ENCODE results near the gene ANXA11. TPM values are rescaled to one million over a fixed set of nuclear protein-coding genes. Genes with fewer than 3 reads are reported as not detected.

The ANXA11 gene
- total RNA-seq, 1 experiment from 2014 or later: 93.8 TPM

DNA sequence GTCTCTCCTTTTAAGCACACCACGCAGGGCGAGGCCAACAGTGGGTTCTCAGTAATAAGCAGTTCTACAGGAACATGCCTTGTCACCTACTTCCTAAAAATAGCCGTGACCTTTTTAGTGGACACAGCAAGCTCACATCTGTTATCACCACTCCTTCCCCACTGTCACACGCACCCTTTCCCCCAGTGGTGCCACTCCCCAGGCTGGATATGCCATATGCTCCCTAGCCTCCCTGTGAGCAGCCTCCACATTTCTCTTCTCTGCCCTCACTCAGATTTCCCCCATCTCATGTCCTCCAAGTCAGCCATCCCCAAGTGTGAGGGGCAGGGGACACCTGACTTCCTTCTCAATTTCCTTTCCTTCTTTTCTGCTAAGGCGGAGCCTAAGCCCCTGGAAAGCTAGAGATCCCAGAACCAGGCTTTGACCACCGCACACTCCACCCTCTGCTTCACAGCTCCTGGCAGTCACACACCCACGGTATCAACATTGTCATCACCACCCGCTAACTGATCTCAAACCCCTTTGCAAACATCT is 3.7 kb downstream of the ANXA11 start:
- Mint-ChIP-seq H3K27ac (ENCODE audit: low read depth, unreplicated experiment) (peak overlapping the region; percentile 76), H3K27me3 (ENCODE audit: insufficient read depth, unreplicated experiment) (no peaks in the 10 kb centered on the region), H3K4me3 (ENCODE audit: unreplicated experiment) (no peak overlapping the region), H3K9me3 (ENCODE audit: unreplicated experiment) (no peaks in the 10 kb centered on the region), H3K4me1 (ENCODE audit: insufficient read depth, unreplicated experiment) (peaks cover 55% of the 10 kb centered on the region), H3K36me3 (ENCODE audit: insufficient read depth, unreplicated experiment) (no peaks in the 10 kb centered on the region)
- ChIA-PET POLR2A (interaction anchor here (0.6 kb wide), 1 partner anchor 216 kb away, joined by 3 read pairs; no protein-coding TSS in a partner anchor), CTCF (interaction anchor here (0.6 to 2.5 kb wide), 4 partner anchors 17 to 304 kb away, joined by 3 to 6 read pairs (median 4); no protein-coding TSS in a partner anchor)
- TF ChIP-seq, protein P1, sequence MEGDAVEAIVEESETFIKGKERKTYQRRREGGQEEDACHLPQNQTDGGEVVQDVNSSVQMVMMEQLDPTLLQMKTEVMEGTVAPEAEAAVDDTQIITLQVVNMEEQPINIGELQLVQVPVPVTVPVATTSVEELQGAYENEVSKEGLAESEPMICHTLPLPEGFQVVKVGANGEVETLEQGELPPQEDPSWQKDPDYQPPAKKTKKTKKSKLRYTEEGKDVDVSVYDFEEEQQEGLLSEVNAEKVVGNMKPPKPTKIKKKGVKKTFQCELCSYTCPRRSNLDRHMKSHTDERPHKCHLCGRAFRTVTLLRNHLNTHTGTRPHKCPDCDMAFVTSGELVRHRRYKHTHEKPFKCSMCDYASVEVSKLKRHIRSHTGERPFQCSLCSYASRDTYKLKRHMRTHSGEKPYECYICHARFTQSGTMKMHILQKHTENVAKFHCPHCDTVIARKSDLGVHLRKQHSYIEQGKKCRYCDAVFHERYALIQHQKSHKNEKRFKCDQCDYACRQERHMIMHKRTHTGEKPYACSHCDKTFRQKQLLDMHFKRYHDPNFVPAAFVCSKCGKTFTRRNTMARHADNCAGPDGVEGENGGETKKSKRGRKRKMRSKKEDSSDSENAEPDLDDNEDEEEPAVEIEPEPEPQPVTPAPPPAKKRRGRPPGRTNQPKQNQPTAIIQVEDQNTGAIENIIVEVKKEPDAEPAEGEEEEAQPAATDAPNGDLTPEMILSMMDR (IDR thresholded peaks at IDR 0.05; ENCODE audit: unreplicated experiment): no peak
- DNase-seq (ENCODE audit: unreplicated experiment): no peak
- BruUV-seq (replicated peaks): no TSS peak
- intact Hi-C loops (cut with micrococcal nuclease): no loop called here

GRCh38 chr10:80200687-80201086 is 4.7 kb downstream of the ANXA11 start:
- no peak for DNase-seq (ENCODE audit: unreplicated experiment)
- intact Hi-C loops (cut with micrococcal nuclease): no loop called here
- ChIA-PET POLR2A (no interaction called here), CTCF (interaction anchor here (1.0 kb wide), 1 partner anchor 32 kb away, joined by 3 read pairs; no protein-coding TSS in a partner anchor)
- Mint-ChIP-seq H3K9me3 (ENCODE audit: unreplicated experiment) (no peaks in the 10 kb centered on the region), H3K4me1 (ENCODE audit: insufficient read depth, unreplicated experiment) (peaks cover 60% of the 10 kb centered on the region), H3K27me3 (ENCODE audit: insufficient read depth, unreplicated experiment) (no peaks in the 10 kb centered on the region), H3K4me3 (ENCODE audit: unreplicated experiment) (no peak overlapping the region), H3K27ac (ENCODE audit: low read depth, unreplicated experiment) (no peak overlapping the region), H3K36me3 (ENCODE audit: insufficient read depth, unreplicated experiment) (no peaks in the 10 kb centered on the region)
- TF ChIP-seq, protein P1 (IDR thresholded peaks at IDR 0.05; ENCODE audit: unreplicated experiment): no peak
- no TSS peak for BruUV-seq (replicated peaks)

- H3K27me3 Mint-ChIP-seq (ENCODE audit: insufficient read depth, unreplicated experiment): no peaks in the 10 kb centered on the region
- POLR2A ChIA-PET: no interaction called here
- H3K4me3 Mint-ChIP-seq (ENCODE audit: unreplicated experiment): no peak overlapping the region
- BruUV-seq (replicated peaks): no TSS peak
- TF ChIP-seq, protein P1 (IDR thresholded peaks at IDR 0.05; ENCODE audit: unreplicated experiment): no peak
- peak overlapping the region; percentile 76 for H3K27ac Mint-ChIP-seq (ENCODE audit: low read depth, unreplicated experiment)
- H3K9me3 Mint-ChIP-seq (ENCODE audit: unreplicated experiment): no peaks in the 10 kb centered on the region
- intact Hi-C loops (cut with micrococcal nuclease): no loop called here
- H3K36me3 Mint-ChIP-seq (ENCODE audit: insufficient read depth, unreplicated experiment): peaks cover 2% of the 10 kb centered on the region
- DNase-seq (ENCODE audit: unreplicated experiment): no peak
- peaks cover 64% of the 10 kb centered on the region for H3K4me1 Mint-ChIP-seq (ENCODE audit: insufficient read depth, unreplicated experiment)
- CTCF ChIA-PET: interaction anchor here (1.0 kb wide), 1 partner anchor 31 kb away, joined by 3 read pairs; no protein-coding TSS in a partner anchor
Measured at GRCh38 chr10:80200259-80200658, 5.1 kb downstream of the ANXA11 start.

- ChIA-PET CTCF (interaction anchor here (1.0 kb wide), 1 partner anchor 31 kb away, joined by 3 read pairs; no protein-coding TSS in a partner anchor), POLR2A (no interaction called here)
- Mint-ChIP-seq H3K9me3 (ENCODE audit: unreplicated experiment) (no peaks in the 10 kb centered on the region), H3K36me3 (ENCODE audit: insufficient read depth, unreplicated experiment) (peaks cover 7% of the 10 kb centered on the region), H3K27ac (ENCODE audit: low read depth, unreplicated experiment) (peak overlapping the region; percentile 76), H3K4me3 (ENCODE audit: unreplicated experiment) (no peak overlapping the region), H3K27me3 (ENCODE audit: insufficient read depth, unreplicated experiment) (no peaks in the 10 kb centered on the region), H3K4me1 (ENCODE audit: insufficient read depth, unreplicated experiment) (peaks cover 64% of the 10 kb centered on the region)
- BruUV-seq (replicated peaks): no TSS peak
- TF ChIP-seq, protein P1 (IDR thresholded peaks at IDR 0.05; ENCODE audit: unreplicated experiment): no peak
- no peak for DNase-seq (ENCODE audit: unreplicated experiment)
- intact Hi-C loops (cut with micrococcal nuclease): no loop called here
Measured at GRCh38 chr10:80199828-80200227, 5.5 kb downstream of the ANXA11 start.
